Measurements from ENCODE around the gene COX7A1.

DNA sequence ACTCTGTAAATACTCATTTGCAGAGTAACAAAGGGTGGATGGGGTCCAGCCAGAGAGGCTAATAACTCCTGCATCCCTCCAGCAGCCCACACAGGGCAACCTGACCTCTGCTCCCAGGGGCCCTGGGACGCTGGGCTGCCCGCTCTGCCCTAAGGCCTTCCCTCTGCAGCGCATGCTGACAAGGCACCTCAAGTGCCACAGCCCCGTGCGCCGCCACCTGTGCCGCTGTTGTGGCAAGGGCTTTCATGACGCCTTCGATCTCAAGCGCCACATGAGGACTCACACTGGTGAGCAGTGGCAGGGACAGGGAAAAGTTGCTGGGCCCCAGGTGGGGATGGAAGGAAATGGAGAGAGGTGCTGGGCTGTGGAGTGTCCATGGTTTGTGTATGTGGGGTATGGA is 39.6 kb downstream of the COX7A1 start:
- no peak for TF ChIP-seq EZH2 (IDR thresholded peaks at IDR 0.05; ENCODE audit: insufficient read depth, poor library complexity, severe bottlenecking)
- TF ChIP-seq EZH2phosphoT487 (IDR thresholded peaks at IDR 0.05; ENCODE audit: insufficient read depth, low read depth) = no peak
